B cell (primary cell): Measurements from ENCODE around the gene NLGN1. TPM values are rescaled to one million over a fixed set of nuclear protein-coding genes. Genes with fewer than 3 reads are reported as not detected.

ENCODE experiments used
- ATAC-seq: fragments of 200-7000 bp; cut with Tn5 transposase; one replicate; pipeline ENCODE4 v1.10.0; 2021; ENCODE audit warnings: low read depth, mild to moderate bottlenecking, moderate number of reproducible peaks, moderate library complexity
- CTCF ChIA-PET: fragments of 350-600 bp; sonication (Branson Sonifier 250); formaldehyde crosslinking; loops from one replicate; lab custom pipeline; 2021; ENCODE audit warnings: antibody characterized with exemption, inconsistent platforms; lab: Charles Lee
- POLR2A ChIA-PET: fragments of 350-600 bp; sonication (Branson Sonifier 250); formaldehyde crosslinking; loops from one replicate; lab custom pipeline; 2021; ENCODE audit warnings: antibody characterized with exemption; lab: Charles Lee
- DNase-seq: peaks from one replicate; pipeline ENCODE4 v3.0.0; 2013
- H2AFZ ChIP-seq: 2 replicates; pipeline ENCODE4 v1.6.1; 2012; ENCODE audit warnings: mild to moderate bottlenecking, low read depth, low read length; ENCODE audit not compliant: insufficient read depth, poor library complexity, severe bottlenecking
- H3K27ac ChIP-seq, 2 donors: 1 replicate in 1 of 2; 2 replicates in 1 of 2; pipeline ENCODE4 v1.5.1; 2012 to 2013; ENCODE audit warnings: low read length in 2 of 2, mild to moderate bottlenecking in 2 of 2, moderate library complexity in 1 of 2
- H3K27me3 ChIP-seq, 4 experiments: fragments of 200-600 bp in 1 of 4; sonication (generic) in 1 of 4; replicated peaks in 1 of 4; 1 replicate in 2 of 4; 2 replicates in 2 of 4; pipeline versions ENCODE4 v1.6.1 to v1.7.0; 2013 to 2016; ENCODE audit warnings: low read length in 3 of 4, mild to moderate bottlenecking in 2 of 4, mixed read lengths in 1 of 4, moderate library complexity in 1 of 4; ENCODE audit not compliant: insufficient read depth in 4 of 4, control insufficient read depth in 3 of 4; ENCODE audit errors: control extremely low read depth in 1 of 4
- H3K36me3 ChIP-seq, 2 experiments: replicated peaks in 1 of 2; 1 replicate in 1 of 2; 2 replicates in 1 of 2; pipeline versions ENCODE4 v1.6.1 to v1.7.1; 2013; ENCODE audit warnings: low read length in 1 of 2; ENCODE audit not compliant: insufficient read depth in 2 of 2, control insufficient read depth in 1 of 2; ENCODE audit errors: control extremely low read depth in 1 of 2, extremely low read depth in 1 of 2
- H3K4me1 ChIP-seq, 2 donors: fragments of 200-600 bp in 1 of 2; sonication (generic) in 1 of 2; 1 replicate in 1 of 2; 2 replicates in 1 of 2; pipeline versions ENCODE4 v1.5.1 to v1.6.1; 2013 to 2017; ENCODE audit warnings: low read length in 2 of 2; ENCODE audit not compliant: control insufficient read depth in 2 of 2, insufficient read depth in 2 of 2
- H3K4me2 ChIP-seq: replicated peaks from 2 replicates; pipeline ENCODE3; 2012; ENCODE audit warnings: mild to moderate bottlenecking, low read depth, low read length; ENCODE audit not compliant: poor library complexity, severe bottlenecking
- H3K4me3 ChIP-seq, 5 experiments: fragments of 200-600 bp in 1 of 5; sonication (generic) in 1 of 5; 1 replicate in 3 of 5; 2 replicates in 2 of 5; pipeline versions ENCODE4 v1.5.1 to v1.7.0; 2011 to 2016; ENCODE audit warnings: low read length in 4 of 5, mild to moderate bottlenecking in 4 of 5, low read depth in 2 of 5, control low read depth in 1 of 5, moderate library complexity in 1 of 5; ENCODE audit not compliant: insufficient read depth in 1 of 5; ENCODE audit errors: control extremely low read depth in 1 of 5, extremely low read depth in 1 of 5
- H3K79me2 ChIP-seq: fragments of 200-600 bp; sonication (generic); one replicate; pipeline ENCODE4 v1.6.0; 2016; ENCODE audit warnings: low read length; ENCODE audit not compliant: control insufficient read depth, insufficient read depth
- H3K9ac ChIP-seq: fragments of 200-600 bp; sonication (generic); 2 replicates; pipeline ENCODE4 v1.6.1; 2017; ENCODE audit warnings: mild to moderate bottlenecking, low read length, moderate library complexity
- H3K9me3 ChIP-seq, 3 donors: one replicate each; pipeline versions ENCODE4 v1.6.1 to v1.7.1; 2013; ENCODE audit warnings: low read length in 2 of 3; ENCODE audit not compliant: control insufficient read depth in 2 of 3, insufficient read depth in 1 of 3; ENCODE audit errors: control extremely low read depth in 1 of 3
- H4K20me1 ChIP-seq: 2 replicates; pipeline ENCODE4 v1.6.0; 2012; ENCODE audit warnings: mild to moderate bottlenecking, low read length; ENCODE audit not compliant: insufficient read depth, control insufficient read depth, poor library complexity, severe bottlenecking
- H3K27ac Mint-ChIP-seq: one replicate; pipeline ENCODE4 v1.8.0; 2021; ENCODE audit warnings: mixed read lengths
- H3K27me3 Mint-ChIP-seq: one replicate; pipeline ENCODE4 v1.8.0; 2021; ENCODE audit warnings: mixed read lengths
- H3K4me1 Mint-ChIP-seq: one replicate; pipeline ENCODE4 v1.8.0; 2021; ENCODE audit warnings: mixed read lengths
- H3K4me3 Mint-ChIP-seq: one replicate; pipeline ENCODE4 v1.8.0; 2021; ENCODE audit warnings: mixed read lengths
- H3K9me3 Mint-ChIP-seq: one replicate; pipeline ENCODE4 v1.8.0; 2022; ENCODE audit warnings: mixed read lengths; ENCODE audit not compliant: insufficient read depth
- EZH2 ChIP-seq: IDR thresholded peaks from 2 replicates; pipeline ENCODE4 v1.6.1; 2012; ENCODE audit warnings: borderline replicate concordance, low read depth, mild to moderate bottlenecking, moderate library complexity, low read length; ENCODE audit not compliant: insufficient read depth, poor library complexity, severe bottlenecking
- WGBS: methylation state at CpG from one replicate; pipeline ENCODE4 v1.1.5; 2013; ENCODE audit warnings: missing lambda C conversion rate; ENCODE audit not compliant: insufficient coverage; 5-methylcytosine and 5-hydroxymethylcytosine counted together
- intact Hi-C: fragments of 100-400 bp; cut with micrococcal nuclease; formaldehyde crosslinking; loops from one replicate; pipeline ENCODE4 v1.10.0; 2022
- polyA plus RNA-seq: library from polyadenylated mRNA; depleted of rRNA; stranded (reverse); fragments of >200 nt; gene quantifications from 2 replicates; pipeline ENCODE4 v1.2.3, GENCODE V29; 2012
- total RNA-seq, 2 donors: library from RNA; stranded (reverse); fragments of 120-200 nt in 1 of 2; gene quantifications; 1 replicate in 1 of 2; 2 replicates in 1 of 2; pipeline versions ENCODE4 v1.2.3 to v1.2.4, GENCODE V29; 2013 to 2022
- TF ChIP-seq, protein P1 (sequence below): fragments of 200-600 bp; IDR thresholded peaks from one replicate; pipeline ENCODE4 v1.8.0; 2022; ENCODE audit warnings: antibody characterized with exemption, mild to moderate bottlenecking

NLGN1 gene
- total and polyA plus RNA-seq, 2 donors (not counting 1 experiment from before 2014, with no cell fraction given), result not detected

GRCh38 chr3:173599673-173600072 is 202.1 kb downstream of the NLGN1 start:
- H3K27ac Mint-ChIP-seq, result no peak overlapping the region
- intact Hi-C loops, result no loop called here
- no peaks in the 10 kb centered on the region for H3K27me3 ChIP-seq
- no peak overlapping the region for H3K9ac ChIP-seq
- no peaks in the 10 kb centered on the region for H3K4me1 Mint-ChIP-seq
- DNase-seq, result no peak
- no peaks in the 10 kb centered on the region for H3K27me3 Mint-ChIP-seq
- CTCF ChIA-PET, result no interaction called here
- H3K9me3 ChIP-seq, result no peaks in the 10 kb centered on the region
- H3K4me3 ChIP-seq, result no peak overlapping the region
- H3K4me3 Mint-ChIP-seq, result no peak overlapping the region
- no peaks in the 10 kb centered on the region for H3K4me1 ChIP-seq
- ATAC-seq, result no peak
- POLR2A ChIA-PET, result no interaction called here
- no peaks in the 10 kb centered on the region for H4K20me1 ChIP-seq
- H3K36me3 ChIP-seq, result no peaks in the 10 kb centered on the region
- TF ChIP-seq, protein P1, sequence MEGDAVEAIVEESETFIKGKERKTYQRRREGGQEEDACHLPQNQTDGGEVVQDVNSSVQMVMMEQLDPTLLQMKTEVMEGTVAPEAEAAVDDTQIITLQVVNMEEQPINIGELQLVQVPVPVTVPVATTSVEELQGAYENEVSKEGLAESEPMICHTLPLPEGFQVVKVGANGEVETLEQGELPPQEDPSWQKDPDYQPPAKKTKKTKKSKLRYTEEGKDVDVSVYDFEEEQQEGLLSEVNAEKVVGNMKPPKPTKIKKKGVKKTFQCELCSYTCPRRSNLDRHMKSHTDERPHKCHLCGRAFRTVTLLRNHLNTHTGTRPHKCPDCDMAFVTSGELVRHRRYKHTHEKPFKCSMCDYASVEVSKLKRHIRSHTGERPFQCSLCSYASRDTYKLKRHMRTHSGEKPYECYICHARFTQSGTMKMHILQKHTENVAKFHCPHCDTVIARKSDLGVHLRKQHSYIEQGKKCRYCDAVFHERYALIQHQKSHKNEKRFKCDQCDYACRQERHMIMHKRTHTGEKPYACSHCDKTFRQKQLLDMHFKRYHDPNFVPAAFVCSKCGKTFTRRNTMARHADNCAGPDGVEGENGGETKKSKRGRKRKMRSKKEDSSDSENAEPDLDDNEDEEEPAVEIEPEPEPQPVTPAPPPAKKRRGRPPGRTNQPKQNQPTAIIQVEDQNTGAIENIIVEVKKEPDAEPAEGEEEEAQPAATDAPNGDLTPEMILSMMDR, result no peak
- TF ChIP-seq EZH2, result no peak
- 80% methylated on average over 1 of the region's 2 CpGs for WGBS
- no peaks in the 10 kb centered on the region for H3K79me2 ChIP-seq
- H3K9me3 Mint-ChIP-seq, result no peaks in the 10 kb centered on the region
- H3K4me2 ChIP-seq, result no peak overlapping the region
- H3K27ac ChIP-seq, result no peak overlapping the region
- H2AFZ ChIP-seq, result no peak overlapping the region

- H3K9me3 Mint-ChIP-seq, result peaks cover 6% of the 10 kb centered on the region
- intact Hi-C loops, result no loop called here
These were observed 217.0 kb downstream of the NLGN1 start for GRCh38 chr3:173614522-173614921.

More at GRCh38 chr3:173614522-173614921, 217.0 kb downstream of the NLGN1 start:
- Histone ChIP-seq H3K27me3 (no peaks in the 10 kb centered on the region), H3K36me3 (no peaks in the 10 kb centered on the region), H3K4me3 (no peak overlapping the region), H3K4me2 (no peak overlapping the region), H3K4me1 (no peaks in the 10 kb centered on the region), H2AFZ (no peak overlapping the region), H3K79me2 (no peaks in the 10 kb centered on the region), H3K9ac (no peak overlapping the region), H3K9me3 (no peaks in the 10 kb centered on the region), H4K20me1 (no peaks in the 10 kb centered on the region), H3K27ac (no peak overlapping the region)
- CTCF ChIA-PET, result no interaction called here
- no peak for ATAC-seq
- no peak for TF ChIP-seq EZH2
- TF ChIP-seq, protein P1, result no peak
- H3K4me1 Mint-ChIP-seq, result no peaks in the 10 kb centered on the region
- no peak overlapping the region for H3K27ac Mint-ChIP-seq
- POLR2A ChIA-PET, result no interaction called here
- no peaks in the 10 kb centered on the region for H3K27me3 Mint-ChIP-seq
- no peak overlapping the region for H3K4me3 Mint-ChIP-seq
- DNase-seq, result no peak
